Pancreas (tissue), 10 donors: ENCODE results near the gene FIBCD1. TPM values are rescaled to one million over a fixed set of nuclear protein-coding genes. Genes with fewer than 3 reads are reported as not detected.

Experiments used
- ATAC-seq, 4 donors: fragments of 200-7000 bp; cut with Tn5 transposase; one replicate each; pipeline versions ENCODE4 v1.8.0 to v1.9.1; 2020; ENCODE audit warnings: mild to moderate bottlenecking in 4 of 4, moderate library complexity in 4 of 4
- DNase-seq, 6 donors: peaks; one replicate each; pipeline ENCODE4 v3.0.0-alpha.2; 2020
- FAIRE-seq: peaks from 2 replicates; lab custom pipeline; 2012; peaks lifted over from hg19 to GRCh38; lab: Jason Lieb, UNC
- H3K27ac ChIP-seq, 4 donors: fragments of 200-600 bp; sonication (generic); 1 replicate in 3 of 4; 2 replicates in 1 of 4; pipeline versions ENCODE4 v1.5.0 to v1.8.0; 2020
- H3K27me3 ChIP-seq, 4 donors: fragments of 200-600 bp; one replicate each; pipeline ENCODE4 v1.8.0; 2021
- H3K36me3 ChIP-seq, 3 donors: fragments of 200-600 bp; sonication (generic) in 1 of 3; one replicate each; pipeline versions ENCODE4 v1.5.0 to v1.8.0; 2020 to 2021
- H3K4me1 ChIP-seq, 3 donors: fragments of 200-600 bp; one replicate each; pipeline ENCODE4 v1.8.0; 2021
- H3K4me3 ChIP-seq, 4 donors: fragments of 200-600 bp; sonication (generic) in 2 of 4; one replicate each; pipeline versions ENCODE4 v1.5.0 to v1.8.0; 2020 to 2021
- H3K9me3 ChIP-seq, 4 donors: fragments of 200-600 bp; one replicate each; pipeline ENCODE4 v1.8.0; 2021
- CTCF ChIP-seq, 4 donors: fragments of 200-600 bp; sonication (generic) in 3 of 4; IDR thresholded peaks; one replicate each; pipeline versions ENCODE4 v1.5.0 to v1.8.0; 2021; ENCODE audit warnings: antibody characterized with exemption in 4 of 4
- WGBS, 2 donors: extraction: QIAGEN DNeasy Blood & Tissue Kit; methylation state at CpG; one replicate each; pipeline ENCODE4 v1.1.7; 2013; 5-methylcytosine and 5-hydroxymethylcytosine counted together
- intact Hi-C, 3 donors: fragments of 100-400 bp; cut with DNase I; formaldehyde crosslinking; loops; one replicate each; pipeline versions ENCODE4 v1.11.1 to v1.14.2; 2022
- polyA plus RNA-seq, 2 donors: library from polyadenylated mRNA; stranded (reverse); fragments of 200-250 nt; gene quantifications; one replicate each; pipeline ENCODE4 v1.2.3, GENCODE V29; 2013
- total RNA-seq, 6 donors: library from RNA; stranded (reverse); fragmentation: NEBNext Ultra II Directional in 4 of 6; extraction: Animal tissue kit (Norgen Biotek cat#: 25700) in 4 of 6; gene quantifications; one replicate each; pipeline versions ENCODE4 v1.2.1 to v1.2.4, GENCODE V29; 2021 to 2023
- donor health status: healthy with polysubstance abuse.
- donor health status: DM: no; HTN: no; CAD: no; lungs with moderate emphysema.
- donor health status: DM: no; HTN: no; CAD: no.
- donor health status: control.
- donor health status: control.
- donor health status: Bipolar disorder and iron deficiency.
- donor health status: DM: yes; HTN: yes; CAD: no.
- donor health status: DM: no; HTN: no; CAD: no.
- donor health status: DM: no; HTN: no; CAD: no.
- donor health status: DM: yes; HTN: yes; CAD: no.

FIBCD1 gene
- total and polyA plus RNA-seq, 8 donors: 0.47 TPM; not detected in 7

GRCh38 chr9:130974697-130975096 lies 35.6 kb upstream of the FIBCD1 start:
- DNase-seq: no peak
- no peak for TF ChIP-seq CTCF (IDR thresholded peaks at IDR 0.05)
- no peaks in the 10 kb centered on the region for H3K4me1 ChIP-seq
- intact Hi-C loops: no loop called here
- H3K27ac ChIP-seq: no peak overlapping the region
- no peak for ATAC-seq
- no peak for FAIRE-seq
- no peaks in the 10 kb centered on the region for H3K36me3 ChIP-seq
- H3K27me3 ChIP-seq: no peaks in the 10 kb centered on the region
- WGBS, 2 donors: 29 to 34% methylated on average over 5 of the region's 5 CpGs
- H3K4me3 ChIP-seq: no peak overlapping the region
- no peaks in the 10 kb centered on the region for H3K9me3 ChIP-seq

GRCh38 chr9:130973686-130974281 lies 34.7 kb upstream of the FIBCD1 start:
- no peaks in the 10 kb centered on the region for H3K4me1 ChIP-seq
- ATAC-seq (no peak), FAIRE-seq (no peak), DNase-seq (no peak)
- WGBS, 2 donors: 25 to 37% methylated on average over 21 of the region's 21 CpGs
- no peak overlapping the region for H3K4me3 ChIP-seq
- no peaks in the 10 kb centered on the region for H3K36me3 ChIP-seq
- H3K9me3 ChIP-seq: no peaks in the 10 kb centered on the region
- intact Hi-C loops: no loop called here
- no peak overlapping the region for H3K27ac ChIP-seq
- H3K27me3 ChIP-seq: no peaks in the 10 kb centered on the region
- TF ChIP-seq CTCF (IDR thresholded peaks at IDR 0.05): no peak

- intact Hi-C loops: no loop called here
- Histone ChIP-seq H3K27ac (no peak overlapping the region), H3K9me3 (no peaks in the 10 kb centered on the region), H3K4me3 (no peak overlapping the region), H3K4me1 (no peaks in the 10 kb centered on the region), H3K36me3 (no peaks in the 10 kb centered on the region), H3K27me3 (no peaks in the 10 kb centered on the region)
- ATAC-seq: no peak
- TF ChIP-seq CTCF (IDR thresholded peaks at IDR 0.05): no peak
- no peak for DNase-seq
- 50 to 62% methylated on average over 17 to 19 of the region's 19 CpGs for WGBS, 2 donors
- no peak for FAIRE-seq
Observed at GRCh38 chr9:130972957-130973685, 34.1 kb upstream of the FIBCD1 start.

GRCh38 chr9:130972277-130972956 lies 33.4 kb upstream of the FIBCD1 start:
- H3K27me3 ChIP-seq: no peaks in the 10 kb centered on the region
- intact Hi-C loops: no loop called here
- no peak overlapping the region for H3K4me3 ChIP-seq
- DNase-seq (no peak), ATAC-seq (no peak), FAIRE-seq (no peak)
- no peak for TF ChIP-seq CTCF (IDR thresholded peaks at IDR 0.05)
- no peak overlapping the region for H3K27ac ChIP-seq
- H3K36me3 ChIP-seq: no peaks in the 10 kb centered on the region
- no peaks in the 10 kb centered on the region for H3K4me1 ChIP-seq
- WGBS, 2 donors: 53 to 62% methylated on average over 6 of the region's 6 CpGs
- H3K9me3 ChIP-seq: no peaks in the 10 kb centered on the region
